WTC11 (cell line): ENCODE data around the gene SLC36A4. TPM values are rescaled to one million over a fixed set of nuclear protein-coding genes. Genes with fewer than 3 reads are reported as not detected.

Source experiments
- ATAC-seq: fragments of 200-7000 bp; cut with Tn5 transposase; 2 replicates; pipeline ENCODE4 v1.10.0; 2021; ENCODE audit warnings: mild to moderate bottlenecking, moderate library complexity
- CTCF ChIA-PET: fragments of 300-600 bp; sonication (Branson Sonifier 250); formaldehyde crosslinking; loops from one replicate; lab custom pipeline; 2021; ENCODE audit warnings: antibody characterized with exemption; lab: Charles Lee
- POLR2A ChIA-PET: fragments of 350-600 bp; sonication (Branson Sonifier 250); formaldehyde crosslinking; loops from one replicate; lab custom pipeline; 2021; ENCODE audit warnings: antibody characterized with exemption; lab: Charles Lee
- DNase-seq: peaks from one replicate; pipeline ENCODE4 v3.0.0; 2021; ENCODE audit warnings: low spot score
- H3K27ac Mint-ChIP-seq: 2 replicates; pipeline ENCODE4 v1.8.0; 2021; ENCODE audit warnings: mixed read lengths
- H3K27me3 Mint-ChIP-seq: 2 replicates; pipeline ENCODE4 v1.8.0; 2021; ENCODE audit warnings: low read depth, mild to moderate bottlenecking, moderate library complexity, mixed read lengths
- H3K36me3 Mint-ChIP-seq: 2 replicates; pipeline ENCODE4 v1.8.0; 2021; ENCODE audit warnings: mixed read lengths
- H3K4me1 Mint-ChIP-seq: 2 replicates; pipeline ENCODE4 v1.8.0; 2022; ENCODE audit warnings: mixed read lengths
- H3K4me3 Mint-ChIP-seq: 2 replicates; pipeline ENCODE4 v1.8.0; 2021; ENCODE audit warnings: mild to moderate bottlenecking, moderate library complexity, mixed read lengths
- H3K9me3 Mint-ChIP-seq: 2 replicates; pipeline ENCODE4 v1.8.0; 2021; ENCODE audit warnings: mixed read lengths
- ELF4 ChIP-seq: sonication (generic); formaldehyde crosslinking; IDR thresholded peaks from 2 replicates; pipeline ENCODE4 v1.8.1; 2022; ENCODE audit warnings: low read depth, mild to moderate bottlenecking, moderate library complexity, missing genetic modification reagents
- EMX1 ChIP-seq: fragments of 250-450 bp; sonication (Bioruptor Pico); IDR thresholded peaks from 2 replicates; pipeline ENCODE4 v1.8.0; 2021; ENCODE audit warnings: mild to moderate bottlenecking
- FOXK1 ChIP-seq: sonication (generic); formaldehyde crosslinking; IDR thresholded peaks from 2 replicates; pipeline ENCODE4 v1.8.0; 2022; ENCODE audit warnings: mild to moderate bottlenecking, moderate library complexity, missing genetic modification reagents
- NR3C1 ChIP-seq: sonication (generic); formaldehyde crosslinking; conservative IDR thresholded peaks from 2 replicates; pipeline ENCODE4 v1.8.1; 2023; ENCODE audit warnings: low read depth, mild to moderate bottlenecking, missing genetic modification reagents
- PRRX2 ChIP-seq: fragments of 250-450 bp; sonication (Bioruptor Pico); IDR thresholded peaks from 2 replicates; pipeline ENCODE4 v1.8.0; 2021; ENCODE audit warnings: mild to moderate bottlenecking
- RELA ChIP-seq: sonication (generic); formaldehyde crosslinking; IDR thresholded peaks from 2 replicates; pipeline ENCODE4 v1.8.1; 2022; ENCODE audit warnings: missing genetic modification reagents, mild to moderate bottlenecking, borderline replicate concordance
- SMAD3 ChIP-seq: sonication (generic); formaldehyde crosslinking; IDR thresholded peaks from 2 replicates; pipeline ENCODE4 v1.8.0; 2022; ENCODE audit warnings: missing genetic modification reagents, mild to moderate bottlenecking, borderline replicate concordance
- SOX15 ChIP-seq: fragments of 250-450 bp; sonication (Bioruptor Pico); IDR thresholded peaks from 2 replicates; pipeline ENCODE4 v1.9.0; 2021; ENCODE audit warnings: mild to moderate bottlenecking
- SP1 ChIP-seq: sonication (generic); formaldehyde crosslinking; conservative IDR thresholded peaks from 2 replicates; pipeline ENCODE4 v1.8.1; 2022; ENCODE audit warnings: missing genetic modification reagents
- ZNF232 ChIP-seq: sonication (generic); formaldehyde crosslinking; IDR thresholded peaks from 2 replicates; pipeline ENCODE4 v1.8.0; 2022; ENCODE audit warnings: mild to moderate bottlenecking, missing genetic modification reagents
- total RNA-seq: library from RNA; stranded (reverse); gene quantifications from 3 replicates; pipeline ENCODE4 v1.2.3, GENCODE V29; 2021
- TF ChIP-seq, protein P1 (sequence below): sonication (generic); formaldehyde crosslinking; IDR thresholded peaks from 2 replicates; pipeline ENCODE4 v1.8.1; 2022; ENCODE audit warnings: mild to moderate bottlenecking, moderate library complexity, missing genetic modification reagents
- TF ChIP-seq, protein P2 (sequence below): sonication (generic); formaldehyde crosslinking; IDR thresholded peaks from 2 replicates; pipeline ENCODE4 v1.8.0; 2022; ENCODE audit warnings: mild to moderate bottlenecking, missing genetic modification reagents
- TF ChIP-seq, protein P3 (sequence below): fragments of 250-450 bp; sonication (Bioruptor Pico); IDR thresholded peaks from 2 replicates; pipeline ENCODE4 v2.1.2; 2022; ENCODE audit warnings: mild to moderate bottlenecking, moderate library complexity
- TF ChIP-seq, protein P4 (sequence below): sonication (generic); formaldehyde crosslinking; IDR thresholded peaks from 2 replicates; pipeline ENCODE4 v1.8.1; 2023; ENCODE audit warnings: mild to moderate bottlenecking, moderate library complexity, missing genetic modification reagents
- TF ChIP-seq, protein P5 (sequence below): fragments of 250-450 bp; sonication (Bioruptor Pico); IDR thresholded peaks from 2 replicates; pipeline ENCODE4 v1.9.0; 2021; ENCODE audit warnings: mild to moderate bottlenecking
- TF ChIP-seq, protein P6 (sequence below): fragments of 250-450 bp; sonication (Bioruptor Pico); conservative IDR thresholded peaks from 2 replicates; pipeline ENCODE4 v1.9.0; 2021; ENCODE audit warnings: mild to moderate bottlenecking
- TF ChIP-seq, protein P7 (sequence below): fragments of 250-450 bp; sonication (Bioruptor Pico); IDR thresholded peaks from 2 replicates; pipeline ENCODE4 v1.8.0; 2021; ENCODE audit warnings: mild to moderate bottlenecking

The SLC36A4 gene
- total RNA-seq, 1 experiment from 2014 or later = 27.9 TPM

DNA sequence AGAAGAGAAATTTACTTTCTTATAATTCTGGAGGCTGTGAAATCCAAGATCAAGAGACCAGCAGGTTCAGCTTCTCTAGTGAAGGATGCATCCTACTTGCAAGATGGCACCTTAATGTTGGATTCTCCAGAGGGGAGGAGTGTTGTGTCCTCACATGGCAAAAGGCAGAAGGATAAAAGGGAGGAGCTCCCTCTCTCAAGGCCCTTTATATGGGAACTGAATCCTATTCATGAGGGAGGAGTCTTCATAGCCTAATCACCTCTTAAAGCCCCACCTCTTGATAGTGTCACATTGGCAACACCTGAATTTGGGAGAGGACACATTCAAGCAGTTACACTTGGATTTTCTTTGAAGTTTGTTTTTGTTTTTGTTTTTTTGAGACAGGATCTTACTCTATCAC lies 79.5 kb downstream of the SLC36A4 start (continued):
- TF ChIP-seq, protein P1, sequence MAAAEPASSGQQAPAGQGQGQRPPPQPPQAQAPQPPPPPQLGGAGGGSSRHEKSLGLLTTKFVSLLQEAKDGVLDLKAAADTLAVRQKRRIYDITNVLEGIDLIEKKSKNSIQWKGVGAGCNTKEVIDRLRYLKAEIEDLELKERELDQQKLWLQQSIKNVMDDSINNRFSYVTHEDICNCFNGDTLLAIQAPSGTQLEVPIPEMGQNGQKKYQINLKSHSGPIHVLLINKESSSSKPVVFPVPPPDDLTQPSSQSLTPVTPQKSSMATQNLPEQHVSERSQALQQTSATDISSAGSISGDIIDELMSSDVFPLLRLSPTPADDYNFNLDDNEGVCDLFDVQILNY = no peak
- TF ChIP-seq, protein P2, sequence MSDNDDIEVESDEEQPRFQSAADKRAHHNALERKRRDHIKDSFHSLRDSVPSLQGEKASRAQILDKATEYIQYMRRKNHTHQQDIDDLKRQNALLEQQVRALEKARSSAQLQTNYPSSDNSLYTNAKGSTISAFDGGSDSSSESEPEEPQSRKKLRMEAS (CRISPR knock-in tag) = no peak
- no peak for TF ChIP-seq NR3C1 (CRISPR knock-in tag)

DNA sequence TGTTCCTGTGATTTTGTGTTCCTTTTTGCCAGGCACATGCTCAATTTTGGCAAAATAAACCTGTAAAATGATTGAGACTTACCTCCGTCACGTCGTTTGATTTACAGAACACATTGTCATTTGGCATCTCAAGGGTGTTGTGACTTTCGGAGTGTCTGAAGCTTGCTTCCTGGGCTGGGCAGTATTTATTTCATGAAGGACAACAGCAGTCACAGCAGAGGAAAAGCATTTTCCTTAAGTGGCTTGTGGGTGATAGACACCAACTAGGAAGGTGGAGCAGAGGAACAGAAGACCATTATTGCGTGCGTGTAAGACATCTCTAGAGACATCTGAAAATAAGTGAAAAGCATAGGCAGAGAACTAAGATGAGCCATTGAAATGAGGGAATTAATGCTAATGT lies 80.2 kb downstream of the SLC36A4 start:
- Mint-ChIP-seq H3K4me1 (peaks cover 60% of the 10 kb centered on the region), H3K9me3 (peaks cover 9% of the 10 kb centered on the region), H3K4me3 (peak overlapping the region; percentile 52), H3K27ac (peak overlapping the region; percentile 92), H3K27me3 (no peaks in the 10 kb centered on the region), H3K36me3 (no peaks in the 10 kb centered on the region)
- ATAC-seq = no peak
- no peak for DNase-seq
- CTCF ChIA-PET = interaction anchor here (0.6 to 0.7 kb wide), 2 partner anchors 175 to 176 kb away, joined by 3 read pairs; no protein-coding TSS in a partner anchor
- TF ChIP-seq, protein P3, sequence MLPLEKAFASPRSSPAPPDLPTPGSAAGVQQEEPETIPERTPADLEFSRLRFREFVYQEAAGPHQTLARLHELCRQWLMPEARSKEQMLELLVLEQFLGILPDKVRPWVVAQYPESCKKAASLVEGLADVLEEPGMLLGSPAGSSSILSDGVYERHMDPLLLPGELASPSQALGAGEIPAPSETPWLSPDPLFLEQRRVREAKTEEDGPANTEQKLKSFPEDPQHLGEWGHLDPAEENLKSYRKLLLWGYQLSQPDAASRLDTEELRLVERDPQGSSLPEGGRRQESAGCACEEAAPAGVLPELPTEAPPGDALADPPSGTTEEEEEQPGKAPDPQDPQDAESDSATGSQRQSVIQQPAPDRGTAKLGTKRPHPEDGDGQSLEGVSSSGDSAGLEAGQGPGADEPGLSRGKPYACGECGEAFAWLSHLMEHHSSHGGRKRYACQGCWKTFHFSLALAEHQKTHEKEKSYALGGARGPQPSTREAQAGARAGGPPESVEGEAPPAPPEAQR = no peak
- POLR2A ChIA-PET = no interaction called here

DNA sequence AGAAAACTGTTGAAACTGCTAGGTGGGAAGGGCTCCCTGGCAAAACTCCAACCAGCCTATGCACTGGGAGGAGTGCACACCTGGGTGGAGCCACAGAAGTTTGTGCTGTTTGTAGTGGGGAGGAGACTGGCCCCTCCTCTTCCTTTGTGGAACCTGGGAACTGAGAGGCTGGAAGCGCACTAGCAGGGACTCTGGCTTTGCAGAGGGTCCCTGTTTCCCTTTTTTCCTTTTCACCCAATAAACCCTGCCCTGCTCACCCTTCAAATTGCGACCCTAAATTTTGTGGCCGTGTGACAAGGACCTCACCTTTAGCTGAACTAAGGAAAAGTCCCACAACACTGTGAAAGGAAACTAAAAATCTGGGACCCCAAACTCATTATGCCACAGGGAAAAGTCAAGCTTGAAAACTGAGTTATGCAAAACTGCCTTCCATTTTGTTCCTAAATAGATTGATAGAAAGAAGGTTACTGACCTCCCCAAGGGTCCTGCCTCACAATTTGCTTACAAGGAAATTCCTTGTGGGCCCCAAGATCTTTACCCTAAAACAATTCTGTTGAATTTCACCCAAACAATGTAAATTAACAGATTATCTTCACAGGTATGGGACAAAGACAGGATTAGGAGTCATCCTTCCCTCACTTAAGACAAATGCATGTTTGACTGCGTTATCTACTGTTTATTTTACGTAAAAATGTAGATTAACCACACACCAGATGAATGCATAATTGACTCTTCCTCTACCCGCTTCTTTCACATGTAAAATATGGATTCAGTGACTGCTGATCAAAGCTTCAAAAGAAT lies 81.0 kb downstream of the SLC36A4 start:
- ChIA-PET POLR2A (interaction anchor here (1.0 kb wide), 1 partner anchor 75 kb away, joined by 3 read pairs; no protein-coding TSS in a partner anchor), CTCF (interaction anchor here (0.6 to 0.7 kb wide), 2 partner anchors 174 to 175 kb away, joined by 3 read pairs; no protein-coding TSS in a partner anchor)
- Mint-ChIP-seq H3K27me3 (no peaks in the 10 kb centered on the region), H3K9me3 (peaks cover 9% of the 10 kb centered on the region), H3K36me3 (no peaks in the 10 kb centered on the region), H3K4me3 (peak overlapping the region; percentile 52), H3K27ac (peak overlapping the region; percentile 92), H3K4me1 (peaks cover 63% of the 10 kb centered on the region)
- DNase-seq = peak; percentile 52
- ATAC-seq = peak; percentile 94
- no peak for TF ChIP-seq FOXK1 (CRISPR knock-in tag)
- TF ChIP-seq, protein P3 = peak; percentile 78; the same call in 1 of the 2 replicates
- TF ChIP-seq, protein P4, sequence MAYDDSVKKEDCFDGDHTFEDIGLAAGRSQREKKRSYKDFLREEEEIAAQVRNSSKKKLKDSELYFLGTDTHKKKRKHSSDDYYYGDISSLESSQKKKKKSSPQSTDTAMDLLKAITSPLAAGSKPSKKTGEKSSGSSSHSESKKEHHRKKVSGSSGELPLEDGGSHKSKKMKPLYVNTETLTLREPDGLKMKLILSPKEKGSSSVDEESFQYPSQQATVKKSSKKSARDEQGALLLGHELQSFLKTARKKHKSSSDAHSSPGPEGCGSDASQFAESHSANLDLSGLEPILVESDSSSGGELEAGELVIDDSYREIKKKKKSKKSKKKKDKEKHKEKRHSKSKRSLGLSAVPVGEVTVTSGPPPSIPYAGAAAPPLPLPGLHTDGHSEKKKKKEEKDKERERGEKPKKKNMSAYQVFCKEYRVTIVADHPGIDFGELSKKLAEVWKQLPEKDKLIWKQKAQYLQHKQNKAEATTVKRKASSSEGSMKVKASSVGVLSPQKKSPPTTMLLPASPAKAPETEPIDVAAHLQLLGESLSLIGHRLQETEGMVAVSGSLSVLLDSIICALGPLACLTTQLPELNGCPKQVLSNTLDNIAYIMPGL (CRISPR knock-in tag) = peak; percentile 29; the same call in 1 of the 2 replicates
- TF ChIP-seq, protein P5, sequence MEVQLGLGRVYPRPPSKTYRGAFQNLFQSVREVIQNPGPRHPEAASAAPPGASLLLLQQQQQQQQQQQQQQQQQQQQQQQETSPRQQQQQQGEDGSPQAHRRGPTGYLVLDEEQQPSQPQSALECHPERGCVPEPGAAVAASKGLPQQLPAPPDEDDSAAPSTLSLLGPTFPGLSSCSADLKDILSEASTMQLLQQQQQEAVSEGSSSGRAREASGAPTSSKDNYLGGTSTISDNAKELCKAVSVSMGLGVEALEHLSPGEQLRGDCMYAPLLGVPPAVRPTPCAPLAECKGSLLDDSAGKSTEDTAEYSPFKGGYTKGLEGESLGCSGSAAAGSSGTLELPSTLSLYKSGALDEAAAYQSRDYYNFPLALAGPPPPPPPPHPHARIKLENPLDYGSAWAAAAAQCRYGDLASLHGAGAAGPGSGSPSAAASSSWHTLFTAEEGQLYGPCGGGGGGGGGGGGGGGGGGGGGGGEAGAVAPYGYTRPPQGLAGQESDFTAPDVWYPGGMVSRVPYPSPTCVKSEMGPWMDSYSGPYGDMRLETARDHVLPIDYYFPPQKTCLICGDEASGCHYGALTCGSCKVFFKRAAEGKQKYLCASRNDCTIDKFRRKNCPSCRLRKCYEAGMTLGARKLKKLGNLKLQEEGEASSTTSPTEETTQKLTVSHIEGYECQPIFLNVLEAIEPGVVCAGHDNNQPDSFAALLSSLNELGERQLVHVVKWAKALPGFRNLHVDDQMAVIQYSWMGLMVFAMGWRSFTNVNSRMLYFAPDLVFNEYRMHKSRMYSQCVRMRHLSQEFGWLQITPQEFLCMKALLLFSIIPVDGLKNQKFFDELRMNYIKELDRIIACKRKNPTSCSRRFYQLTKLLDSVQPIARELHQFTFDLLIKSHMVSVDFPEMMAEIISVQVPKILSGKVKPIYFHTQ (CRISPR knock-in tag) = peak; percentile 99
- no peak for TF ChIP-seq SMAD3 (CRISPR knock-in tag)
- TF ChIP-seq ZNF232 (CRISPR knock-in tag) = no peak
- no peak for TF ChIP-seq SOX15
- TF ChIP-seq EMX1 = peak; percentile 99
- TF ChIP-seq, protein P6, sequence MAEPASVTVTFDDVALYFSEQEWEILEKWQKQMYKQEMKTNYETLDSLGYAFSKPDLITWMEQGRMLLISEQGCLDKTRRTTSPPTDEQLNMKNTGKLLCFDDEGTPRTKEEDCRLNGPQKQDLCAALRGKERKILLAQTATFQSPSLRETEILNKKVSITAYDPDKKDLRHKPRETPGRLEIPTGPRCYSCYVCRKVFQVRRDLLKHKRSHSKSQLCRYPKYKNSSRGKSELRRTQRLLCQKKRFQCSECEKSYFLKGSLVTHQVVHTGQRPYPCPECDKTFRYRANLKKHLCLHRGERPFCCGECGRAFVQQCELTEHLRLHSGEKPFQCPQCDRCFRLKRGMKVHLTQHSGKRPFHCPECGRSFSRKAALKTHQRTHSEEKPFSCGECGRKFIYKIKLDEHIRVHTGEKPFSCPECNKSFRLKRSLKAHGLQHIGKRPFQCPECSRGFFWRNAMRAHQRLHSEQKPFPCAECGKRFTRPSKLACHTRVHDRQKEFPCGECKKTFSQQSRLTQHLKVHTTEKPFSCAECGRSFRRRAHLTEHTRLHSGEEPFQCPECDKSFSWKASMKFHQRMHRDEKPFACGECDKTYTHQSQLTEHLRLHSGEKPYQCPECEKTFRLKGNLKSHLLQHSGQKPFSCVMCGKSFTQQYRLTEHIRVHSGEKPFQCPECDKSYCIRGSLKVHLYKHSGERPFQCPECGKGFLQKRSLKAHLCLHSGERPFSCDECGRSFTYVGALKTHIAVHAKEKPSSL (CRISPR knock-in tag) = peak; percentile 98
- no peak for TF ChIP-seq RELA (CRISPR knock-in tag)
- TF ChIP-seq, protein P2 (CRISPR knock-in tag) = no peak
- TF ChIP-seq PRRX2 = peak; percentile 100
- no peak for TF ChIP-seq ELF4
- TF ChIP-seq SP1 (CRISPR knock-in tag) = no peak; the same call in 1 of the 2 replicates
- TF ChIP-seq, protein P7, sequence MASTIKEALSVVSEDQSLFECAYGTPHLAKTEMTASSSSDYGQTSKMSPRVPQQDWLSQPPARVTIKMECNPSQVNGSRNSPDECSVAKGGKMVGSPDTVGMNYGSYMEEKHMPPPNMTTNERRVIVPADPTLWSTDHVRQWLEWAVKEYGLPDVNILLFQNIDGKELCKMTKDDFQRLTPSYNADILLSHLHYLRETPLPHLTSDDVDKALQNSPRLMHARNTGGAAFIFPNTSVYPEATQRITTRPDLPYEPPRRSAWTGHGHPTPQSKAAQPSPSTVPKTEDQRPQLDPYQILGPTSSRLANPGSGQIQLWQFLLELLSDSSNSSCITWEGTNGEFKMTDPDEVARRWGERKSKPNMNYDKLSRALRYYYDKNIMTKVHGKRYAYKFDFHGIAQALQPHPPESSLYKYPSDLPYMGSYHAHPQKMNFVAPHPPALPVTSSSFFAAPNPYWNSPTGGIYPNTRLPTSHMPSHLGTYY (CRISPR knock-in tag) = peak; percentile 100
